Transverse colon (tissue), 4 donors: ENCODE data around the gene ECI1. TPM values are rescaled to one million over a fixed set of nuclear protein-coding genes. Genes with fewer than 3 reads are reported as not detected.

Experiments used
- DNase-seq: peaks from one replicate; pipeline ENCODE4 v3.0.0-alpha.2; 2019
- H3K27ac ChIP-seq, 4 donors: fragments of 200-600 bp; sonication (generic); 2 replicates each; pipeline ENCODE4 v1.5.1; 2016 to 2018; ENCODE audit warnings: inconsistent platforms in 4 of 4
- H3K27me3 ChIP-seq: fragments of 200-600 bp; sonication (generic); 2 replicates; pipeline ENCODE4 v1.5.1; 2017; ENCODE audit warnings: inconsistent platforms
- H3K36me3 ChIP-seq, 4 donors: fragments of 200-600 bp; sonication (generic); 2 replicates each; pipeline ENCODE4 v1.5.1; 2017 to 2019; ENCODE audit warnings: inconsistent platforms in 4 of 4
- H3K4me1 ChIP-seq, 4 donors: fragments of 200-600 bp; sonication (generic); 2 replicates each; pipeline ENCODE4 v1.5.1; 2017 to 2020; ENCODE audit warnings: inconsistent platforms in 4 of 4
- H3K4me3 ChIP-seq, 4 donors: fragments of 200-600 bp; sonication (generic); 1 replicate in 1 of 4; 2 replicates in 3 of 4; pipeline versions ENCODE4 v1.5.1 to v1.6.1; 2017 to 2019; ENCODE audit warnings: inconsistent platforms in 4 of 4
- H3K9me3 ChIP-seq, 2 donors: fragments of 200-600 bp; sonication (generic); 2 replicates each; pipeline ENCODE4 v1.5.1; 2017 to 2019; ENCODE audit warnings: inconsistent platforms in 2 of 2
- CTCF ChIP-seq, 5 experiments: fragments of 200-600 bp in 3 of 5; fragments of 450-650 bp in 2 of 5; sonication (generic) in 3 of 5; IDR thresholded peaks; 1 replicate in 2 of 5; 2 replicates in 3 of 5; pipeline ENCODE4 v1.5.1; 2016 to 2017; ENCODE audit warnings: antibody characterized with exemption in 5 of 5, inconsistent platforms in 3 of 5, mild to moderate bottlenecking in 2 of 5, moderate library complexity in 1 of 5
- EP300 ChIP-seq: sonication (generic); formaldehyde crosslinking; IDR thresholded peaks from one replicate; pipeline ENCODE4 v1.6.1; 2017; ENCODE audit warnings: antibody characterized with exemption, low read depth
- POLR2A ChIP-seq: fragments of 450-650 bp; IDR thresholded peaks from one replicate; pipeline ENCODE4 v1.6.1; 2016; ENCODE audit warnings: antibody characterized with exemption, mild to moderate bottlenecking, moderate library complexity
- POLR2AphosphoS5 ChIP-seq, 3 donors: sonication (generic); formaldehyde crosslinking; IDR thresholded peaks; one replicate each; pipeline ENCODE4 v1.6.1; 2016; ENCODE audit warnings: antibody characterized with exemption in 3 of 3
- WGBS, 2 donors: methylation state at CpG; one replicate each; pipeline ENCODE4 v1.1.5; 2018; ENCODE audit warnings: low coverage in 1 of 2; 5-methylcytosine and 5-hydroxymethylcytosine counted together
- in situ Hi-C, 4 donors: fragments of 200-750 bp; cut with MboI; loops; one replicate each; pipeline versions ENCODE4 v1.15.0 to v1.15.1; 2017; ENCODE audit warnings: low sequenced_read_pairs in 3 of 4, low pct_ligation_motif_present in 1 of 4, low pct_unique_long_range_greater_than_20kb in 1 of 4
- intact Hi-C: fragments of 100-400 bp; cut with DNase I; formaldehyde crosslinking; loops from one replicate; pipeline ENCODE4 v1.15.1; 2023; ENCODE audit warnings: low total_unique reads
- total RNA-seq, 4 donors: library from RNA; depleted of rRNA; stranded (reverse); fragments of >200 nt; gene quantifications; one replicate each; pipeline ENCODE4 v1.1.0, GENCODE V29; 2016

ECI1 gene
- total RNA-seq, 4 donors from 2014 or later, result 24.5 to 218 (median 100) TPM

DNA sequence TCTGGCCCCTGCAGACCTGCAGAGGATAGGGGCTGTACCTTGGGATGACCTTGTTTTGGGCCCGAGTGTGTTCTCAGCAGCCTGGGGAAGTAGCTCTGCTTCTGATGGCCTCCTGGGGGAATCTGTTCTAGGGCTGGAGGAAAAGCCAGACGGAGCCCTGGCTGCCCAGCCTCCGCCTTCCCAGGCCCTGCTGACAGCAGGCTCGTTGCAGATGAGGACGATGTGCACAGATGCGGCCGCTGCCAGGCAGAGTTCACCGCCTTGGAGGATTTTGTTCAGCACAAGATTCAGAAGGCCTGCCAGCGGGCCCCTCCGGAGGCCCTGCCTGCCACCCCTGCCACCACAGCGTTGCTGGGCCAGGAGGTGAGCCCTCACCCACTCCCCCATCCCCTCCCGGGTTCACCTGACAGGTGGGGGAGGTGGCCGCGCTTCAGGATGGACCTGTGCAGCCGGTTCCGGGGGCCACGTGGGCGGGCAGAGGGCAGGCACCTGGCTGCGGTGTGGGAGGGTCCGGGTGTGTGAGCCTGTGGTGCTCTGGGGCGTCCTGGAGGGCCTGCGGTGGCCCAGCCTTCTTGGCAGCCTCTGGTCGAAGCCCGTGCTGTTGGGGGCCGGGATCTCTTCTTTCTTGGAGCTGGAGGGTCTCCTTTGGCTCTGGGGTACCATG is 23.1 kb downstream of the ECI1 start:
- WGBS, 2 donors, result 80 to 94% methylated on average over 5 to 25 of the region's 25 CpGs
- Histone ChIP-seq H3K4me1 (peaks cover 8 to 31% (median 22%) of the 10 kb centered on the region in 4 donors), H3K4me3 (no peak overlapping the region), H3K27me3 (no peaks in the 10 kb centered on the region), H3K9me3 (no peaks in the 10 kb centered on the region), H3K36me3 (peaks cover 0 to 38% (median 14%) of the 10 kb centered on the region in 4 donors), H3K27ac (no peak overlapping the region)
- no peak for DNase-seq
- in situ Hi-C loops (no loop called here), intact Hi-C loops (no loop called here)
- TF ChIP-seq POLR2A, result no peak
- no peak for TF ChIP-seq CTCF (IDR thresholded peaks at IDR 0.05)
- TF ChIP-seq POLR2AphosphoS5 (IDR thresholded peaks at IDR 0.05), result no peak
- TF ChIP-seq EP300, result no peak

DNA sequence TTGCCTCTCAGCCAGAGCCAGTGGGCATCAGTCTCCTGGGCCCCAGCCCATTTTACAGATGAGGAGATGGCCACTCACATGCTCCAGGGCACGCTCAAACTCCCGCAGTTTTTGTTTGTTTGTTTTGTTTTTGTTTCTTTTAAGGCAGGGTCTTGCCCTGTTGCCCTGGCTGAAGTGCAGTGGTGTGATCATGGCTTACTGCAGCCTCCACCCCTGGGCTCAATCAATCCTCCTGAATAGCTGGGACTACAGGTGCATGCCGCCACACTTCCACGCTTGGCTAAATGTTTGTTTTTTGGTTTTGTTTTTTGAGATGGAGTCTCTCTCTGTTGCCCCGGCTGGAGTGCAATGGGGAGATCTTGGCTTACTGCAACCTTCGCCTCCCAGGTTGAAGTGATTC is 24.5 kb downstream of the ECI1 start:
- in situ Hi-C loops (no loop called here), intact Hi-C loops (no loop called here)
- Histone ChIP-seq H3K27ac (peak overlapping the region in 2 of 4 donors; percentile 22 to 24), H3K36me3 (peaks cover 0 to 25% (median 9%) of the 10 kb centered on the region in 4 donors), H3K9me3 (no peaks in the 10 kb centered on the region), H3K4me3 (no peak overlapping the region), H3K4me1 (peaks cover 8 to 37% (median 22%) of the 10 kb centered on the region in 4 donors), H3K27me3 (no peaks in the 10 kb centered on the region)
- DNase-seq, result no peak
- WGBS, 2 donors, result 79 to 86% methylated on average over 3 to 6 of the region's 6 CpGs
- no peak for TF ChIP-seq POLR2AphosphoS5 (IDR thresholded peaks at IDR 0.05)
- TF ChIP-seq CTCF (IDR thresholded peaks at IDR 0.05), result no peak
- TF ChIP-seq EP300, result no peak
- no peak for TF ChIP-seq POLR2A

DNA sequence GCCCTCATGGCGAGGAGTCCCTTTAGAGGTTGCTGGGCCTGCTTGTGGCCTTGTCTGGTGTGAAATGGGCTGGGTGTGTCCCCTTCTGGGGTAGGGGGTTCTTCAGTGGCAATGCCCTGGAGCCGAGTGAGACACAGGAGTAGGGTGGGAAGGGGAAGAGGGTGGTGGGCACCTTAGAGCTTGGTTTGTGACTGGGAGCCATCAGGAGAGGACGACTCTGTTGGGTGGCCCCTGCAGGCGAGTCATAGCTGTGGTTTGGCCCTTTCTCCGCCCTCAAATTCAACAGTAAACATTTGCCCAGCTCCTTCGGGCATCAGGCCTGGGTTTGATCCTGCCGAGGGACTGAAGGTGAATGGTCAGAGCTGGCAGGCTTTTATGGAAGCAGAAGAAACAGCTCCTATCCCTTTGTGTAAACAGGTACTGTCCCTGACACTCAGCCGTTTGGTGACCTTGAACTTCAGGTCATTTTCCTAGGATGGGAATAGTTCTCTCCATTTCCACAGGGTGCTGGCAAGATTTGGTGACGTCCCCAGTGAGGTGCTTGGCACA is 25.1 kb downstream of the ECI1 start:
- Histone ChIP-seq H3K4me3 (no peak overlapping the region), H3K27me3 (no peaks in the 10 kb centered on the region), H3K27ac (peak overlapping the region in 3 of 4 donors; percentile 22 to 37 (median 24)), H3K4me1 (peaks cover 8 to 37% (median 22%) of the 10 kb centered on the region in 4 donors), H3K9me3 (no peaks in the 10 kb centered on the region), H3K36me3 (peaks cover 0 to 19% (median 9%) of the 10 kb centered on the region in 4 donors)
- WGBS, 2 donors, result 0 to 44% methylated on average over 1 to 9 of the region's 9 CpGs
- DNase-seq, result no peak
- in situ Hi-C loops, result no loop called here
- intact Hi-C loops, result no loop called here
- TF ChIP-seq CTCF (IDR thresholded peaks at IDR 0.05) (peak in 1 of 5 experiments; percentile 12), POLR2A (no peak)

DNA sequence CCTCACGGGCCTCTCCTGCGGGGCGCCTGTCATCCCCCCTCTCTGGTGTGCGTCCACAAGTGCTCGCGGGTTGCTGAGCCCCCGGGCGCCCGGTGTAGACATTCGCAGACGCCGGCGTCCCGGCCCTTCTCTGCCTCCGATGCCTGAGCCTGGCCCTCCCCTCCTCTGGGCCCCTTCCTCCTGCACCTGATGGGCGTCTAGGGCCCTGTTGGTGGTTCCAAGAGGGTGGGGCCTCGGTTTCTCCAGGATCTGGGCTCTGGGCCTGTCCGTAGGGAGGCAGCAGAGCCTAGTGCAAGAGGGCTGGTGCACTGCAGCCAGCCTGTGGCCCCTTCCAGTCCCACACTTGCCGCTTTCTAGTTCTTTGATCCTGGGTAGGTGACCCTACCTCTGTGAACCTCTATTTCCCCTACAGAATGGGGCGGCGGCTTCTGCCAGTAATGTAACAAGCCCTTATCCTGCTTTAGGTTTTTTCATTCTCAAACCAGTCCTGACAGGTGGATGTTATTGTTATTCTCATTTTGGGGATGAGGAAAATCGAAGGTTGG is 27.4 kb downstream of the ECI1 start:
- in situ Hi-C loops (no loop called here), intact Hi-C loops (no loop called here)
- Histone ChIP-seq H3K4me3 (peak overlapping the region; percentile 78 to 98 (median 90)), H3K9me3 (no peaks in the 10 kb centered on the region), H3K27ac (peak overlapping the region; percentile 91 to 98 (median 94)), H3K36me3 (peaks cover 0 to 7% (median 4%) of the 10 kb centered on the region in 4 donors), H3K4me1 (peaks cover 8 to 37% (median 22%) of the 10 kb centered on the region in 4 donors), H3K27me3 (no peaks in the 10 kb centered on the region)
- 3 to 25% methylated on average over 4 to 22 of the region's 22 CpGs for WGBS, 2 donors
- peak; percentile 66 for DNase-seq
- TF ChIP-seq POLR2AphosphoS5 (IDR thresholded peaks at IDR 0.05) (no peak), CTCF (IDR thresholded peaks at IDR 0.05) (peak in 1 of 5 experiments; percentile 9)
